Common myeloid progenitor, CD34-positive (primary cell): ENCODE results near the gene ABHD17C.
A peak's percentile ranks its signal among the peaks of the same experiment; 100 is the strongest.
"Not testable (repeated sequence)": the region's sequence is repeated elsewhere in the genome, so short reads cannot be mapped to it uniquely, and the experiment has no call there.

Experiments
- CTCF ChIA-PET: fragments of 350-600 bp; sonication (Branson Sonifier 250); formaldehyde crosslinking; loops from one replicate; lab custom pipeline; 2021; ENCODE audit warnings: antibody characterized with exemption; lab: Charles Lee
- POLR2A ChIA-PET: fragments of 350-600 bp; sonication (Branson Sonifier 250); formaldehyde crosslinking; loops from one replicate; lab custom pipeline; 2021; ENCODE audit warnings: antibody characterized with exemption; lab: Charles Lee
- DNase-seq, 3 donors: peaks; one replicate each; pipeline versions ENCODE4 v3.0.0 to v3.0.0-alpha.2; 2013
- H3K27ac ChIP-seq, 2 experiments: 1 replicate in 1 of 2; 2 replicates in 1 of 2; pipeline ENCODE4 v1.7.0; 2013; ENCODE audit warnings: inconsistent platforms in 2 of 2, low read length in 2 of 2, mild to moderate bottlenecking in 2 of 2, low read depth in 1 of 2, moderate library complexity in 1 of 2; ENCODE audit not compliant: severe bottlenecking in 2 of 2, insufficient read depth in 1 of 2, poor library complexity in 1 of 2
- H3K27me3 ChIP-seq, 5 experiments: replicated peaks in 2 of 5; 1 replicate in 3 of 5; 2 replicates in 2 of 5; pipeline versions ENCODE4 v1.6.1 to v1.7.0; 2013; ENCODE audit warnings: low read length in 4 of 5, mild to moderate bottlenecking in 2 of 5, moderate library complexity in 2 of 5, inconsistent platforms in 1 of 5; ENCODE audit not compliant: insufficient read depth in 5 of 5, control insufficient read depth in 4 of 5
- H3K36me3 ChIP-seq, 4 experiments: 1 replicate in 2 of 4; 2 replicates in 2 of 4; pipeline versions ENCODE4 v1.6.1 to v1.7.0; 2013; ENCODE audit warnings: low read length in 3 of 4, control low read depth in 1 of 4, mild to moderate bottlenecking in 1 of 4; ENCODE audit not compliant: control insufficient read depth in 4 of 4, insufficient read depth in 4 of 4
- H3K4me1 ChIP-seq, 4 experiments: 1 replicate in 3 of 4; 2 replicates in 1 of 4; pipeline versions ENCODE4 v1.6.1 to v1.7.1; 2013; ENCODE audit warnings: low read length in 3 of 4, mild to moderate bottlenecking in 3 of 4, control low read depth in 1 of 4, inconsistent platforms in 1 of 4, moderate library complexity in 1 of 4; ENCODE audit not compliant: control insufficient read depth in 4 of 4, insufficient read depth in 4 of 4; ENCODE audit errors: control extremely low read depth in 1 of 4
- H3K4me3 ChIP-seq, 7 experiments: 1 replicate in 4 of 7; 2 replicates in 3 of 7; pipeline versions ENCODE4 v1.5.1 to v1.7.0; 2013; ENCODE audit warnings: mild to moderate bottlenecking in 7 of 7, low read length in 6 of 7, moderate library complexity in 6 of 7, inconsistent platforms in 2 of 7, low read depth in 2 of 7, control low read depth in 1 of 7; ENCODE audit not compliant: insufficient read depth in 4 of 7, control insufficient read depth in 1 of 7; ENCODE audit errors: extremely low read depth in 1 of 7
- H3K9me3 ChIP-seq, 5 experiments: 1 replicate in 4 of 5; 2 replicates in 1 of 5; pipeline versions ENCODE4 v1.6.1 to v1.7.1; 2013; ENCODE audit warnings: low read length in 4 of 5, mild to moderate bottlenecking in 2 of 5, inconsistent platforms in 1 of 5, low read depth in 1 of 5, moderate library complexity in 1 of 5; ENCODE audit not compliant: control insufficient read depth in 4 of 5, insufficient read depth in 2 of 5; ENCODE audit errors: control extremely low read depth in 1 of 5
- WGBS: methylation state at CpG from one replicate; pipeline ENCODE4 v1.1.5; 2013; ENCODE audit not compliant: insufficient coverage; 5-methylcytosine and 5-hydroxymethylcytosine counted together

Gene ABHD17C

DNA sequence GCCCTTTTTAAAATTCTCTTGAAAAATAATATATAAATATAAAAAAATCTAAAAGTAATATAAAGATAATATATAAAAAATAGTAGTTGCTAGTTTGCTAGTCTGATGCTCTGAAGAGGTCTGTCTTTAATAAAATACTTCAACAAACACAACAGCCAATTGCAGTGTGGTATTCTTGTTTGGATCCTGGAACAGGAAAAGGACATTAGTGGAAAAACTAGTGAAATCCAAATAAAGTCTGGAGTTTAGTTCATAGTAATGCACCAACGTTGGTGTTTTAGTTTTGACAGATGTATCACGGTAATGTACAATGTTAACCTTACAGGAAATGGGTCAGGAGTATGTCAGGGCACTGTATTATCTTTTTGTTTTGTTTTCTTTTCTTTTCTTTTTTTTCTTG, 58.1 kb downstream of the ABHD17C start:
- POLR2A ChIA-PET, result interaction anchor here (0.7 kb wide), 1 partner anchor 570 kb away, joined by 3 read pairs; no protein-coding TSS in a partner anchor
- no CpG with 5 or more reads among the region's 2 CpGs for WGBS
- Histone ChIP-seq H3K9me3 (peaks cover 0 to 2% (median 0%) of the 10 kb centered on the region in 5 experiments), H3K36me3 (peaks cover 0 to 7% (median 0%) of the 10 kb centered on the region in 4 experiments), H3K27ac (no peak overlapping the region), H3K27me3 (no peaks in the 10 kb centered on the region), H3K4me1 (peaks cover 0 to 11% (median 5%) of the 10 kb centered on the region in 4 experiments), H3K4me3 (no peak overlapping the region)
- CTCF ChIA-PET, result interaction anchor here (1.6 kb wide), 1 partner anchor 23 kb away, joined by 4 read pairs; no protein-coding TSS in a partner anchor
- DNase-seq, result no peak

DNA sequence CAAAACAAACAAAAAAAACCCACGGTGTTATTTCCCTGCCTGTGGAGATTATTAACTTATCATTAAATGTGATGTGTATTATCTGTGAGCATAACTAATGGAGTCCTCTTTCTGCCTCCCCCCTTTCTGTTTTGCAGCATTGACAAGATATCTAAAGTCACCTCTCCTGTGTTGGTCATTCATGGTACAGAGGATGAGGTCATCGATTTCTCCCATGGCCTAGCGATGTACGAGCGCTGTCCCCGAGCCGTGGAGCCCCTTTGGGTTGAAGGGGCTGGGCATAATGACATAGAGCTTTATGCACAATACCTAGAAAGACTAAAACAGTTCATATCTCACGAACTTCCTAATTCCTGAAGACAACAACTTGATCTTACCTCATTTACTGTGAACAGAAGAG, 58.9 kb downstream of the ABHD17C start:
- no peak overlapping the region for H3K4me3 ChIP-seq
- H3K27me3 ChIP-seq, result no peaks in the 10 kb centered on the region
- H3K4me1 ChIP-seq, result peaks cover 0 to 16% (median 5%) of the 10 kb centered on the region in 4 experiments
- ChIA-PET POLR2A (no interaction called here), CTCF (interaction anchor here (1.0 kb wide), 1 partner anchor 186 kb away, joined by 3 read pairs; no protein-coding TSS in a partner anchor)
- no peak overlapping the region for H3K27ac ChIP-seq
- peaks cover 0 to 2% (median 0%) of the 10 kb centered on the region in 5 experiments for H3K9me3 ChIP-seq
- DNase-seq, result no peak
- H3K36me3 ChIP-seq, result peaks cover 0 to 7% (median 0%) of the 10 kb centered on the region in 4 experiments
- WGBS, result 98% methylated on average over 6 of the region's 8 CpGs

DNA sequence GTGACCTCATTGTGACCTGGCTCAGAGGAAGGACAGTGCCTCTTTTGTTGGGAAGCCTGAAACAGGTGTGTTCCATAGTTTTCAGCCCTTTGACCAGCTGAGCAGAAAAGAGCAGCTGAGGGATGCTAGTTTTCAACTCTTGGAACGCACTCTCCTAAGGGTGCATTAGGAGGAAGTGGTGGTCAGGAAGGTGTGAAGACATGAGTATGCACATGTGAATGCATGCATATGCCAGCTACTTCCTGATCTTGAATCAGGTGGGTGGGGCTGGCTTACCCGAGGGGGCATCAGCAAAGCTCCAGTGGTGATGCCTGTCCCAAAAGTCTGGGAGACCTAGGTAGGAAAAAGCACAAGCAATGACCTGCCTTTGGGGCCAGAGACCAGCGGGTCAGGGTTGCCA, 60.8 kb downstream of the ABHD17C start:
- Histone ChIP-seq H3K36me3 (peaks cover 0 to 7% (median 0%) of the 10 kb centered on the region in 4 experiments), H3K27me3 (no peaks in the 10 kb centered on the region), H3K4me1 (peaks cover 0 to 16% (median 5%) of the 10 kb centered on the region in 4 experiments), H3K27ac (no peak overlapping the region), H3K9me3 (peaks cover 0 to 2% (median 0%) of the 10 kb centered on the region in 5 experiments), H3K4me3 (no peak overlapping the region)
- 69% methylated on average over 3 of the region's 3 CpGs for WGBS
- peak in 2 of 3 donors; percentile 45 to 65 for DNase-seq
- ChIA-PET CTCF (no interaction called here), POLR2A (no interaction called here)

DNA sequence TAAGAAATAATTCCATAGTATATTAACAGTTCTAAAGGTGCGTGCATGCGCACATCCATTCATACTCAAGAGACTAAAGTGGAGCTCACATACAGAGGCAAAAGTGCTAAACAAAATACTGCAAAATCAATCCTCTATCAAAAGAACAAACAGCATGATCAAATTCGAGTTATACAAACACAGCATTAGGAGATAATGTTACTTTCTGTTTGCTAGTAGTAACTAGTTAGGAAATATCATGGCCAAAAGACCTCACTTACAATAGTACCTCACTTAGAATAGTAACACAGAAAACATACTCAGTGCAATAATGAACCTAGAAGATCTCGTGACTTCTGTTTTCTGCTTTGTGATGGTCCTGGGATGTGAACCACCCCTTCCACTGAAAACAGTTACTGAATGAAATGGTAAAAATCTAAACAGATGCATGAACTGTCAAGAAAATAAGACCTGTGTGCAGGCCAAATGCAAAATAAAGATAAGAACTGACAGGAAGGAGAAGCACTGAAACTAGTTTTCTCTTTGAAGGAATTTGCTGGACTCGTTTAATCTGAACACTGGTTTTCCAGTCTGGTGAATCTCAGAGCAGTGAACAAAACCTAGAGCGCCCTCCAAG, 63.1 kb downstream of the ABHD17C start:
- CTCF ChIA-PET, result interaction anchor here (1.2 kb wide), 1 partner anchor 18 kb away, joined by 3 read pairs; no protein-coding TSS in a partner anchor

DNA sequence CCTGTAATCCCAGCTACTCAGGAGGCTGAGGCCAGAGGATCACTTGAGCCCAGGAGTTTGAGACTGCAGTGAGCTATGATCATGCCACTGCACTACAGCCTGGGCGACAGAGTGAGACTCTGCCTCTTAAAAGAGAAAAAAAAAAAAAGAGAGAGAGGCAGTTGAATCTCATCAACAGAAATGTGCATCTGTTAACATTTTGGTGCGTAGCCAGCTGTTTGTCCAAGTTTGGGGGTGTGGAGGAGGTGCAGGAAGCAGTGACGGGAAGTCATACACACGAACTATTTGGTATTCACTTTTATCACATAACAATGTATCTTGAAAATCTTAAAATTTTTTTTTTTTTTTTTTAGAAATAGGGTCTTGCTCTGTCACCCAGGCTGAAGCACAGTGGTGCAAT, 65.8 kb downstream of the ABHD17C start:
- Histone ChIP-seq H3K4me1 (peaks cover 0 to 14% (median 5%) of the 10 kb centered on the region in 4 experiments), H3K4me3 (no peak overlapping the region), H3K27me3 (no peaks in the 10 kb centered on the region), H3K36me3 (no peaks in the 10 kb centered on the region), H3K27ac (no peak overlapping the region), H3K9me3 (peaks cover 0 to under 1% (median 0%) of the 10 kb centered on the region in 5 experiments)
- POLR2A ChIA-PET, result interaction anchor here (0.6 kb wide), 1 partner anchor 66 kb away, joined by 5 read pairs; the partner anchor contains the start of gene ABHD17C
- no CpG with 5 or more reads among the region's 4 CpGs for WGBS
- CTCF ChIA-PET, result interaction anchor here (0.8 to 1.7 kb wide), 5 partner anchors 12 to 59 kb away, joined by 3 to 7 read pairs (median 3); partner anchors contain the start of gene CEMIP
- DNase-seq, result peak; percentile 53 to 92 (median 89)

More for the DNA sequence above, 63.1 kb downstream of the ABHD17C start:
- Histone ChIP-seq H3K27ac (no peak overlapping the region), H3K36me3 (peaks cover 0 to 7% (median 0%) of the 10 kb centered on the region in 4 experiments), H3K4me1 (peaks cover 0 to 18% (median 5%) of the 10 kb centered on the region in 4 experiments), H3K9me3 (peaks cover 0 to 2% (median 0%) of the 10 kb centered on the region in 5 experiments), H3K27me3 (no peaks in the 10 kb centered on the region), H3K4me3 (no peak overlapping the region)
- POLR2A ChIA-PET, result no interaction called here
- 61% methylated on average over 3 of the region's 6 CpGs for WGBS
- peak in 2 of 3 donors; percentile 67 to 81 for DNase-seq

DNA sequence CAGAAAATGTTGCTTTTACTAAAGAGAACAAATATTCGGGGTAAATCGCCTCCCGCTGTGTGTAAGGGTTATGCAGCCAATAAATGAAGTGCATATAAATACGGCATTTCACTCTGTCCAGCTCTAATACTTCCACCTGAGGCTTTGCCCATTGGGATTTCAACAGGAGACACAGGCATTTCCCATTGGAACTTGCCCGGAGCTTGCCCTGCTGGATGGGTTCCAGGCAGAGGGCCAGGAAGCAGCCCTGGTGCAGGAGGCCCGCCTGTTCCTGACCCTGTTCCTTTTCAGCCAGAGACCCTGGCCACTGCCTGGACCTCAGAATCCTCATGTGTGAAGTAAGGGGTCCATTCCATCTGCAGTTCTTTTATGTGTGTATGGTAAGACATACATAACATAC, 66.6 kb downstream of the ABHD17C start:
- H3K27ac ChIP-seq, result no peak overlapping the region
- H3K4me1 ChIP-seq, result peaks cover 0 to 14% (median 5%) of the 10 kb centered on the region in 4 experiments
- H3K36me3 ChIP-seq, result no peaks in the 10 kb centered on the region
- H3K4me3 ChIP-seq, result no peak overlapping the region
- POLR2A ChIA-PET, result no interaction called here
- H3K9me3 ChIP-seq, result no peaks in the 10 kb centered on the region
- H3K27me3 ChIP-seq, result no peaks in the 10 kb centered on the region
- CTCF ChIA-PET, result interaction anchor here (1.7 kb wide), 1 partner anchor 14 kb away, joined by 7 read pairs; no protein-coding TSS in a partner anchor
- peak in 1 of 3 donors; percentile 19 for DNase-seq
- 94% methylated on average over 3 of the region's 6 CpGs for WGBS

DNA sequence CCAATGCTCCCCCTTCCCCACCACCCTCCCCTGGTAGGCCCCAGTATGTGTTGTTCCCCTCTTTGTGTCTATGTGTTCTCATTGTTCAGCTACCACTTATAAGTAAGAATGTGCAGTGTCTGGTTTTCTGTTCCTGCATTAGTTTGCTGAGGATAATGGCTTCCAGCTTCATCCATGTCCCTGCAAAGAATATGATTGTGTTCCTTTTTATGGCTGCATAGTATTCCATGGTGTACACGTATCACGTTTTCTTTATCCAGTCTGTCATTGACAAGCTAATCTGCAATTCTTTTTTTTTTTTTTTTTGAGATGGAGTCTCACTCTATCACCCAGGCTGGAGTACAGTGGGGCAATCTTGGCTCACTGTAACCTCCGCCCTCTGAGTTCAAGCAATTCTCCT, 68.1 kb downstream of the ABHD17C start:
- H3K36me3 ChIP-seq, H3K4me3 ChIP-seq, POLR2A ChIA-PET, H3K9me3 ChIP-seq, H3K4me1 ChIP-seq, H3K27me3 ChIP-seq, DNase-seq, H3K27ac ChIP-seq: not testable (repeated sequence)
- CTCF ChIA-PET, result interaction anchor here (1.3 kb wide), 2 partner anchors 13 to 16 kb away, joined by 4 to 5 read pairs; partner anchors contain the start of gene CEMIP
- no CpG with 5 or more reads among the region's 3 CpGs for WGBS
